Measurements from ENCODE around the gene EFHC1. TPM values are rescaled to one million over a fixed set of nuclear protein-coding genes. Genes with fewer than 3 reads are reported as not detected.
A peak's percentile ranks its signal among the peaks of the same experiment; 100 is the strongest.

Gene EFHC1
- total and polyA plus RNA-seq, 2 experiments from 2014 or later: 24.3 to 28.0 TPM

DNA sequence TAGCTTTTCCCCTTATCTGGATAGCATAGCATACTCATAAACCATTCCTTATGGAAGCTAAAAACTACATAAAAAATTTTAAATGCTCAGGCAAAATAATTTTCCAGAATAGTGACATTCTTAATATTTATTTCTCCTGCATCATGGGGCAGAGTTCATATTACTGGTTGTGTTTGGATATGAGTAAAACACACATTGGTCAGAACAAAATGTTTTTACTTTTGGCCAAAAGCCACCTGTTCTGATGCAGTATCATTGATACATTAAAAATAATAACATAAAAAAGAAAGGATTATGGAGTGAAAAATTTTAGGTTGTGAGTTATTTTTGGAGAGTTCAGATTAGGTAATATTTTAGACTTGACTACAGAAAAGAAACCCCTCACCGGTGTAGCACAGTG is 123.1 kb downstream of the EFHC1 start:
- peaks cover 5% of the 10 kb centered on the region for H3K9me2 ChIP-seq (ENCODE audit: insufficient read depth)
- Mint-ChIP-seq H3K36me3 (ENCODE audit: low read depth) (no peaks in the 10 kb centered on the region), H3K4me1 (peaks cover 54% of the 10 kb centered on the region), H3K27ac (no peak overlapping the region), H3K27me3 (ENCODE audit: insufficient read depth, low read depth, poor library complexity) (peaks cover 7% of the 10 kb centered on the region), H3K9me3 (no peaks in the 10 kb centered on the region), H3K4me3 (no peak overlapping the region; the same call in 2 of the 3 replicates)
- TF ChIP-seq CREB1 (CRISPR knock-in tag; IDR thresholded peaks at IDR 0.05; ENCODE audit: low read depth): no peak
- TF ChIP-seq, protein P1, sequence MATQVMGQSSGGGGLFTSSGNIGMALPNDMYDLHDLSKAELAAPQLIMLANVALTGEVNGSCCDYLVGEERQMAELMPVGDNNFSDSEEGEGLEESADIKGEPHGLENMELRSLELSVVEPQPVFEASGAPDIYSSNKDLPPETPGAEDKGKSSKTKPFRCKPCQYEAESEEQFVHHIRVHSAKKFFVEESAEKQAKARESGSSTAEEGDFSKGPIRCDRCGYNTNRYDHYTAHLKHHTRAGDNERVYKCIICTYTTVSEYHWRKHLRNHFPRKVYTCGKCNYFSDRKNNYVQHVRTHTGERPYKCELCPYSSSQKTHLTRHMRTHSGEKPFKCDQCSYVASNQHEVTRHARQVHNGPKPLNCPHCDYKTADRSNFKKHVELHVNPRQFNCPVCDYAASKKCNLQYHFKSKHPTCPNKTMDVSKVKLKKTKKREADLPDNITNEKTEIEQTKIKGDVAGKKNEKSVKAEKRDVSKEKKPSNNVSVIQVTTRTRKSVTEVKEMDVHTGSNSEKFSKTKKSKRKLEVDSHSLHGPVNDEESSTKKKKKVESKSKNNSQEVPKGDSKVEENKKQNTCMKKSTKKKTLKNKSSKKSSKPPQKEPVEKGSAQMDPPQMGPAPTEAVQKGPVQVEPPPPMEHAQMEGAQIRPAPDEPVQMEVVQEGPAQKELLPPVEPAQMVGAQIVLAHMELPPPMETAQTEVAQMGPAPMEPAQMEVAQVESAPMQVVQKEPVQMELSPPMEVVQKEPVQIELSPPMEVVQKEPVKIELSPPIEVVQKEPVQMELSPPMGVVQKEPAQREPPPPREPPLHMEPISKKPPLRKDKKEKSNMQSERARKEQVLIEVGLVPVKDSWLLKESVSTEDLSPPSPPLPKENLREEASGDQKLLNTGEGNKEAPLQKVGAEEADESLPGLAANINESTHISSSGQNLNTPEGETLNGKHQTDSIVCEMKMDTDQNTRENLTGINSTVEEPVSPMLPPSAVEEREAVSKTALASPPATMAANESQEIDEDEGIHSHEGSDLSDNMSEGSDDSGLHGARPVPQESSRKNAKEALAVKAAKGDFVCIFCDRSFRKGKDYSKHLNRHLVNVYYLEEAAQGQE (IDR thresholded peaks at IDR 0.05; ENCODE audit: unreplicated experiment): no peak
- no peak for TF ChIP-seq CTCF (conservative IDR thresholded peaks at IDR 0.05; ENCODE audit: low read depth in 2 of 2)
- TF ChIP-seq ZNF462 (CRISPR knock-in tag; IDR thresholded peaks at IDR 0.05): no peak
- no peak for TF ChIP-seq ZNF331 (CRISPR knock-in tag; IDR thresholded peaks at IDR 0.05; ENCODE audit: low read depth)
- no peak for TF ChIP-seq ZNF114 (CRISPR knock-in tag; IDR thresholded peaks at IDR 0.05)
- TF ChIP-seq EZH2phosphoT487 (IDR thresholded peaks at IDR 0.05; ENCODE audit: unreplicated experiment): no peak
- no peaks in the 10 kb centered on the region for H3K36me3 ChIP-seq (ENCODE audit: insufficient read depth)
- H3F3A ChIP-seq (replicated peaks; ENCODE audit: low read depth): no peaks in the 10 kb centered on the region
- H3K27ac ChIP-seq (ENCODE audit: low read depth): no peak overlapping the region
- ATAC-seq: no peak
- peaks cover 40% of the 10 kb centered on the region for H3K4me1 ChIP-seq (ENCODE audit: insufficient read depth)
- no peak for DNase-seq (ENCODE audit: low spot score)
- peaks cover 47% of the 10 kb centered on the region for H3K79me2 ChIP-seq (replicated peaks; ENCODE audit: insufficient read depth)
- H3K4me2 ChIP-seq: peak overlapping the region; percentile 11; the same call in 1 of the 2 replicates
- H4K20me1 ChIP-seq (replicated peaks; ENCODE audit: insufficient read depth): 0 out of 2 replicates have a peak, but pooled peaks cover 3% of the 10 kb centered on the region
- H2AFZ ChIP-seq: no peak overlapping the region
- H3K4me3 ChIP-seq: no peak overlapping the region
- H3K27me3 ChIP-seq (ENCODE audit: insufficient read depth): no peaks in the 10 kb centered on the region

Data from GM23338 (cell line).